ENCODE results near the gene PLCH1. TPM values are rescaled to one million over a fixed set of nuclear protein-coding genes. Genes with fewer than 3 reads are reported as not detected.

The PLCH1 gene
- total and polyA plus RNA-seq, 2 experiments from 2014 or later = 8.1 to 25.3 TPM

Small RNA genes within 50 kb of the gene (small RNA-seq; reads per million reads assigned to genes)
- gene AC108729.3 (ENCODE audit: low replicate concordance) (not detected), gene RN7SL715P (ENCODE audit: low replicate concordance) (not detected)

Other genes with a start within 250 kb of the PLCH1 start
- 3.5 and 7.4 TPM in 2 replicates for gene C3orf33, start 61.2 kb upstream of the PLCH1 start, total RNA-seq (2014; rRNA removed; shearing (Covaris generic))
- 4.7 and 5.3 TPM in 2 replicates for gene C3orf33, start 61.2 kb upstream of the PLCH1 start, polyA plus RNA-seq (2016; fragmentation: Nextera tagmentation; extraction: Ambion mirVana)
- gene SLC33A1, start 109.4 kb upstream of the PLCH1 start, total RNA-seq (2014; rRNA removed; shearing (Covaris generic)) = 33.5 and 41.0 TPM in 2 replicates
- 9.9 and 12.5 TPM in 2 replicates for gene SLC33A1, start 109.4 kb upstream of the PLCH1 start, polyA plus RNA-seq (2016; fragmentation: Nextera tagmentation; extraction: Ambion mirVana)
- 145 and 191 TPM in 2 replicates for gene GMPS, start 125.6 kb upstream of the PLCH1 start, total RNA-seq (2014; rRNA removed; shearing (Covaris generic))
- 61.9 and 72.0 TPM in 2 replicates for gene GMPS, start 125.6 kb upstream of the PLCH1 start, polyA plus RNA-seq (2016; fragmentation: Nextera tagmentation; extraction: Ambion mirVana)